SK-N-SH (cell line): ENCODE measurements around the gene MYOM1.

Experiments
- CTCF ChIP-seq: fragments of 200-600 bp; sonication (generic); IDR thresholded peaks from 2 replicates; pipeline ENCODE4 v1.6.1; 2017; ENCODE audit warnings: antibody characterized with exemption, mild to moderate bottlenecking, moderate library complexity
- EZH2phosphoT487 ChIP-seq: fragments of 200-600 bp; sonication (generic); IDR thresholded peaks from 2 replicates; pipeline ENCODE4 v1.6.1; 2017; ENCODE audit warnings: low read depth, mixed run types, mild to moderate bottlenecking, antibody characterized with exemption, moderate library complexity, borderline replicate concordance
- FOXM1 ChIP-seq: IDR thresholded peaks from 2 replicates; pipeline ENCODE4 v1.4.0; 2012; ENCODE audit warnings: low read depth, mild to moderate bottlenecking
- JUND ChIP-seq: IDR thresholded peaks from 2 replicates; pipeline ENCODE4 v1.4.0; 2012
- MAX ChIP-seq: IDR thresholded peaks from 2 replicates; pipeline ENCODE4 v1.4.0; 2012; ENCODE audit warnings: low read depth
- MXI1 ChIP-seq: IDR thresholded peaks from 2 replicates; pipeline ENCODE4 v1.6.1; 2012; ENCODE audit warnings: mild to moderate bottlenecking, low read depth, low read length, improper control_type of control experiment
- PBX3 ChIP-seq: IDR thresholded peaks from 2 replicates; pipeline ENCODE4; 2012
- POLR2AphosphoS5 ChIP-seq: IDR thresholded peaks from 2 replicates; pipeline ENCODE4 v1.6.1; 2012; ENCODE audit warnings: low read depth, low read length
- RAD21 ChIP-seq: IDR thresholded peaks from 2 replicates; pipeline ENCODE4 v1.6.1; 2012; ENCODE audit warnings: mild to moderate bottlenecking, low read length
- REST ChIP-seq: IDR thresholded peaks from 2 replicates; pipeline ENCODE4 v1.6.1; 2012; ENCODE audit warnings: mild to moderate bottlenecking, low read depth, low read length, moderate library complexity
- TAF1 ChIP-seq: IDR thresholded peaks from 2 replicates; pipeline ENCODE4 v1.6.1; 2012; ENCODE audit warnings: low read depth, mild to moderate bottlenecking, low read length, moderate library complexity, borderline replicate concordance
- TCF12 ChIP-seq: IDR thresholded peaks from 2 replicates; pipeline ENCODE4 v1.4.0; 2012
- TEAD4 ChIP-seq: IDR thresholded peaks from 2 replicates; pipeline ENCODE4 v1.4.0; 2012; ENCODE audit warnings: mild to moderate bottlenecking, borderline replicate concordance; ENCODE audit not compliant: insufficient read depth

GRCh38 chr18:3135536-3135935 is 84.2 kb downstream of the MYOM1 start:
- TF ChIP-seq POLR2AphosphoS5 = no peak
- TF ChIP-seq CTCF = no peak
- no peak for TF ChIP-seq REST
- no peak for TF ChIP-seq TAF1
- TF ChIP-seq JUND = no peak
- no peak for TF ChIP-seq TCF12
- TF ChIP-seq TEAD4 = no peak
- TF ChIP-seq PBX3 = no peak
- no peak for TF ChIP-seq EZH2phosphoT487
- TF ChIP-seq FOXM1 = no peak
- no peak for TF ChIP-seq RAD21
- TF ChIP-seq MAX = no peak
- TF ChIP-seq MXI1 = no peak
